Kidney (tissue), 14 donors: ENCODE data around the gene MMP10. TPM values are rescaled to one million over a fixed set of nuclear protein-coding genes. Genes with fewer than 3 reads are reported as not detected.

Experiments used
- DNase-seq, 5 donors: peaks; one replicate each; pipeline ENCODE4 v3.0.0-alpha.2; 2013 to 2020
- FAIRE-seq: peaks from 2 replicates; lab custom pipeline; 2012; peaks lifted over from hg19 to GRCh38; lab: Jason Lieb, UNC
- H3K27ac ChIP-seq, 2 donors: one replicate each; pipeline ENCODE4 v1.7.0; 2013; ENCODE audit warnings: low read depth in 2 of 2, low read length in 2 of 2, inconsistent platforms in 1 of 2
- H3K27me3 ChIP-seq: one replicate; pipeline ENCODE4 v1.7.1; 2013; ENCODE audit warnings: low read length, inconsistent platforms; ENCODE audit not compliant: control insufficient read depth, insufficient read depth
- H3K36me3 ChIP-seq, 3 donors: one replicate each; pipeline versions ENCODE4 v1.7.0 to v1.7.1; 2013; ENCODE audit warnings: low read length in 3 of 3, control low read depth in 1 of 3, inconsistent platforms in 1 of 3; ENCODE audit not compliant: insufficient read depth in 3 of 3, control insufficient read depth in 2 of 3
- H3K4me1 ChIP-seq, 3 donors: one replicate each; pipeline versions ENCODE4 v1.7.0 to v1.7.1; 2013; ENCODE audit warnings: low read length in 3 of 3, inconsistent platforms in 1 of 3, low read depth in 1 of 3; ENCODE audit not compliant: control insufficient read depth in 2 of 3, insufficient read depth in 2 of 3
- H3K4me3 ChIP-seq, 3 donors: one replicate each; pipeline versions ENCODE4 v1.7.0 to v1.8.1; 2013; ENCODE audit warnings: low read length in 3 of 3, control low read depth in 1 of 3, inconsistent platforms in 1 of 3
- H3K9ac ChIP-seq, 3 donors: one replicate each; pipeline versions ENCODE4 v1.7.0 to v1.7.1; 2013; ENCODE audit warnings: low read length in 3 of 3, control low read depth in 1 of 3, inconsistent platforms in 1 of 3
- H3K9me3 ChIP-seq, 3 donors: one replicate each; pipeline versions ENCODE4 v1.7.0 to v1.7.1; 2013; ENCODE audit warnings: low read length in 3 of 3, control low read depth in 1 of 3, inconsistent platforms in 1 of 3; ENCODE audit not compliant: control insufficient read depth in 2 of 3, insufficient read depth in 1 of 3
- intact Hi-C: fragments of 100-400 bp; cut with DNase I; formaldehyde crosslinking; loops from one replicate; pipeline ENCODE4 v1.11.1; 2022
- polyA plus RNA-seq: library from polyadenylated mRNA; stranded (reverse); fragments of 350-450 nt; fragmentation: Illumina TruSeq; extraction: RNeasy Lipid Tissue Mini Kit (QIAGEN cat#74804); gene quantifications from one replicate; pipeline ENCODE4 v1.2.3, GENCODE V29; 2014; ENCODE audit warnings: low read depth, low replicate concordance; ENCODE audit not compliant: insufficient read depth
- total RNA-seq: library from RNA; stranded (reverse); fragmentation: NEBNext Ultra II Directional; extraction: Animal tissue kit (Norgen Biotek cat#: 25700); gene quantifications from one replicate; pipeline ENCODE4 v1.2.1, GENCODE V29; 2021
- TF ChIP-seq, protein P1 (sequence below): IDR thresholded peaks from 3 replicates; pipeline ENCODE4 v1.5.1; 2012; ENCODE audit warnings: mild to moderate bottlenecking, moderate library complexity, borderline replicate concordance; ENCODE audit not compliant: insufficient read depth; ENCODE audit errors: extremely low read depth
- donor health status: control.
- donor health status: control.
- donor health status: control.
- donor health status: control.
- donor health status: control.
- donor health status: DM: yes; HTN: yes; CAD: no.
- donor health status: Normal renal cell carcinoma (clear cell type).

Gene MMP10
- total and polyA plus RNA-seq, 2 donors from 2014 or later: 0.22 TPM; not detected in 1

DNA sequence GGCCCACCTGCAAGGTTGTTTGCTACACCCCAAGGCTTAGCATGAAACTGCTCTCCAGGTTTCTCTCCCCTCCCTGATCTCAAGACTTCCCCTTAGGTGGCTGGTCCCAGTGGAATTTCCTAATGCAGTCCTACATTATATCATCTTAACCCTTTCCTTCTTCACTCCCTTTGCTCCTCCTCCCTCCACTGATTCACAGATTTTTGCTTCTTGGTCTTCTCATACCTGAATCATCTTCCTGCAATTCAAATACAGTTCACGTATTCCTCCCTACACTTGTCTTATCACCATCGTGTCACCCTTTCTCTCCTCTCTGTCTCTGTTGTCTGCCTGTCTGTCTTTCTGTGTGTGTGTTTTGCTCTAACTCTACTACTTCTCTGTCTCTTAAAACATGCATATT is 17.0 kb downstream of the MMP10 start:
- no peaks in the 10 kb centered on the region for H3K36me3 ChIP-seq
- no peaks in the 10 kb centered on the region for H3K27me3 ChIP-seq
- no peaks in the 10 kb centered on the region for H3K9me3 ChIP-seq
- no peak overlapping the region for H3K27ac ChIP-seq
- H3K4me3 ChIP-seq: no peak overlapping the region
- no peak for FAIRE-seq
- H3K9ac ChIP-seq: no peak overlapping the region
- H3K4me1 ChIP-seq: no peaks in the 10 kb centered on the region
- TF ChIP-seq, protein P1, sequence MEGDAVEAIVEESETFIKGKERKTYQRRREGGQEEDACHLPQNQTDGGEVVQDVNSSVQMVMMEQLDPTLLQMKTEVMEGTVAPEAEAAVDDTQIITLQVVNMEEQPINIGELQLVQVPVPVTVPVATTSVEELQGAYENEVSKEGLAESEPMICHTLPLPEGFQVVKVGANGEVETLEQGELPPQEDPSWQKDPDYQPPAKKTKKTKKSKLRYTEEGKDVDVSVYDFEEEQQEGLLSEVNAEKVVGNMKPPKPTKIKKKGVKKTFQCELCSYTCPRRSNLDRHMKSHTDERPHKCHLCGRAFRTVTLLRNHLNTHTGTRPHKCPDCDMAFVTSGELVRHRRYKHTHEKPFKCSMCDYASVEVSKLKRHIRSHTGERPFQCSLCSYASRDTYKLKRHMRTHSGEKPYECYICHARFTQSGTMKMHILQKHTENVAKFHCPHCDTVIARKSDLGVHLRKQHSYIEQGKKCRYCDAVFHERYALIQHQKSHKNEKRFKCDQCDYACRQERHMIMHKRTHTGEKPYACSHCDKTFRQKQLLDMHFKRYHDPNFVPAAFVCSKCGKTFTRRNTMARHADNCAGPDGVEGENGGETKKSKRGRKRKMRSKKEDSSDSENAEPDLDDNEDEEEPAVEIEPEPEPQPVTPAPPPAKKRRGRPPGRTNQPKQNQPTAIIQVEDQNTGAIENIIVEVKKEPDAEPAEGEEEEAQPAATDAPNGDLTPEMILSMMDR: no peak
- no peak for DNase-seq
- intact Hi-C loops: no loop called here

DNA sequence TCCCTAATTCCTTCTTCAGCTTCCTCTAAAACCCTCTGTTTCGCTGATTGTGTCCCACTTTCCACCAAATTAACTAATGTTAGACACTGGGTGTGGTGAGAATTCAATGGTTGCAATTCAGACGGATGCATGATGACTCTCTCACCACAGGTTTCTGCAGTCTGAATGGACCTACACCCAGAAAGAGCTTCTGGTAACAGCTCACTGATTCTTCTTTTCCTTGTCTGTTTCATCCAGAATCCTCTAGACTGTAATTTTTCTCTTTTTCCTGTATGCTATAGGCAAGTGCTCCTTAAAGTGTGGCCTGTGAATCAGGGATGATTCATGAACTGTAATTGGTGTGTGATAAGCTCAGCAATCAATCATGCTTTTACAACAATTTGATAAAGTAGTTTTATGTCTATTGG is 18.1 kb downstream of the MMP10 start:
- FAIRE-seq: no peak
- intact Hi-C loops: no loop called here
- H3K4me1 ChIP-seq: no peaks in the 10 kb centered on the region
- no peak overlapping the region for H3K4me3 ChIP-seq
- H3K36me3 ChIP-seq: no peaks in the 10 kb centered on the region
- TF ChIP-seq, protein P1: no peak
- no peak overlapping the region for H3K9ac ChIP-seq
- no peaks in the 10 kb centered on the region for H3K27me3 ChIP-seq
- no peaks in the 10 kb centered on the region for H3K9me3 ChIP-seq
- no peak overlapping the region for H3K27ac ChIP-seq
- DNase-seq: no peak

- no peak overlapping the region for H3K9ac ChIP-seq
Measured at GRCh38 chr11:102761646-102762238, 18.7 kb downstream of the MMP10 start.

More at GRCh38 chr11:102761646-102762238, 18.7 kb downstream of the MMP10 start:
- H3K4me3 ChIP-seq: no peak overlapping the region
- DNase-seq (peak in 2 of 5 donors; percentile 6 to 9), FAIRE-seq (no peak)
- intact Hi-C loops: no loop called here
- no peaks in the 10 kb centered on the region for H3K36me3 ChIP-seq
- H3K4me1 ChIP-seq: no peaks in the 10 kb centered on the region
- no peaks in the 10 kb centered on the region for H3K27me3 ChIP-seq
- no peaks in the 10 kb centered on the region for H3K9me3 ChIP-seq
- TF ChIP-seq, protein P1: no peak
- H3K27ac ChIP-seq: no peak overlapping the region
